Loucy (cell line): ENCODE measurements around the gene HS1BP3.

Experiments
- H2AFZ ChIP-seq: fragments of 200-600 bp; sonication (generic); 2 replicates; pipeline ENCODE4 v1.6.0; 2016; ENCODE audit warnings: antibody characterized with exemption, mild to moderate bottlenecking, low read length, moderate library complexity
- H3F3A ChIP-seq: fragments of 200-600 bp; 2 replicates; pipeline ENCODE4 v1.6.0; 2016; ENCODE audit warnings: antibody characterized with exemption, low read depth, mild to moderate bottlenecking
- H3K27me3 ChIP-seq: fragments of 200-600 bp; sonication (generic); 2 replicates; pipeline ENCODE4 v1.6.1; 2014; ENCODE audit warnings: low read length, mild to moderate bottlenecking; ENCODE audit not compliant: insufficient read depth, poor library complexity, severe bottlenecking
- H3K36me3 ChIP-seq: fragments of 200-600 bp; sonication (generic); 2 replicates; pipeline ENCODE4 v1.6.1; 2016; ENCODE audit warnings: low read length; ENCODE audit not compliant: insufficient read depth
- H3K4me1 ChIP-seq: fragments of 200-600 bp; sonication (generic); 2 replicates; pipeline ENCODE4 v1.5.1; 2014; ENCODE audit warnings: low read length, mild to moderate bottlenecking; ENCODE audit not compliant: insufficient read depth, poor library complexity, severe bottlenecking
- H3K4me2 ChIP-seq: fragments of 200-600 bp; sonication (generic); 2 replicates; pipeline ENCODE4 v1.6.0; 2014; ENCODE audit warnings: antibody characterized with exemption, low read length, low read depth, mild to moderate bottlenecking; ENCODE audit not compliant: poor library complexity, severe bottlenecking
- H3K4me3 ChIP-seq: fragments of 200-600 bp; sonication (generic); 2 replicates; pipeline ENCODE4 v1.5.1; 2014; ENCODE audit warnings: low read length, mild to moderate bottlenecking, mixed read lengths; ENCODE audit not compliant: poor library complexity, severe bottlenecking
- H3K79me2 ChIP-seq: fragments of 200-600 bp; sonication (generic); 2 replicates; pipeline ENCODE4 v1.6.1; 2014; ENCODE audit warnings: low read length; ENCODE audit not compliant: insufficient read depth
- H3K9ac ChIP-seq: fragments of 200-600 bp; sonication (generic); 2 replicates; pipeline ENCODE4 v1.6.0; 2014; ENCODE audit warnings: mild to moderate bottlenecking, low read depth, low read length, moderate library complexity; ENCODE audit not compliant: poor library complexity, severe bottlenecking
- H3K9me2 ChIP-seq: fragments of 200-600 bp; sonication (generic); replicated peaks from 2 replicates; pipeline ENCODE4 v1.6.1; 2016; ENCODE audit warnings: low read depth, low read length, mixed read lengths
- H3K9me3 ChIP-seq: fragments of 200-600 bp; sonication (generic); 2 replicates; pipeline ENCODE4 v1.6.1; 2014; ENCODE audit warnings: mild to moderate bottlenecking, antibody characterized with exemption, low read length, low read depth; ENCODE audit not compliant: insufficient read depth
- H4K20me1 ChIP-seq: fragments of 200-600 bp; sonication (generic); 2 replicates; pipeline ENCODE4 v1.6.0; 2014; ENCODE audit warnings: antibody characterized with exemption, low read length, mild to moderate bottlenecking; ENCODE audit not compliant: insufficient read depth, poor library complexity, severe bottlenecking
- CTCF ChIP-seq: fragments of 200-600 bp; sonication (generic); conservative IDR thresholded peaks from 2 replicates; pipeline ENCODE4 v1.5.1; 2014; ENCODE audit warnings: mild to moderate bottlenecking, antibody characterized with exemption, low read length
- EZH2phosphoT487 ChIP-seq: fragments of 200-600 bp; IDR thresholded peaks from 2 replicates; pipeline ENCODE4 v1.6.1; 2018; ENCODE audit warnings: antibody characterized with exemption, mild to moderate bottlenecking, moderate library complexity, borderline replicate concordance

The HS1BP3 gene

GRCh38 chr2:20608666-20609348, 42.1 kb downstream of the HS1BP3 start:
- Histone ChIP-seq H3K9me3 (no peaks in the 10 kb centered on the region), H3K9me2 (no peaks in the 10 kb centered on the region), H3K79me2 (no peaks in the 10 kb centered on the region), H3K4me1 (peaks cover 32% of the 10 kb centered on the region), H3K36me3 (no peaks in the 10 kb centered on the region), H3K9ac (peak overlapping the region; percentile 15), H3K27me3 (no peaks in the 10 kb centered on the region), H2AFZ (no peak overlapping the region), H4K20me1 (no peaks in the 10 kb centered on the region), H3K4me3 (no peak overlapping the region), H3K4me2 (no peak overlapping the region), H3F3A (no peaks in the 10 kb centered on the region)
- TF ChIP-seq CTCF, result no peak

- no peaks in the 10 kb centered on the region for H3F3A ChIP-seq
- H3K4me1 ChIP-seq, result peaks cover 23% of the 10 kb centered on the region
- H3K4me2 ChIP-seq, result no peak overlapping the region
- no peak overlapping the region for H2AFZ ChIP-seq
- TF ChIP-seq CTCF (no peak), EZH2phosphoT487 (no peak)
- H3K9me2 ChIP-seq, result no peaks in the 10 kb centered on the region
- H3K79me2 ChIP-seq, result no peaks in the 10 kb centered on the region
- H3K27me3 ChIP-seq, result no peaks in the 10 kb centered on the region
- H3K4me3 ChIP-seq, result no peak overlapping the region
- H3K9me3 ChIP-seq, result no peaks in the 10 kb centered on the region
- no peaks in the 10 kb centered on the region for H4K20me1 ChIP-seq
- no peaks in the 10 kb centered on the region for H3K36me3 ChIP-seq
- H3K9ac ChIP-seq, result no peak overlapping the region
Measured at GRCh38 chr2:20607446-20607845, 43.5 kb downstream of the HS1BP3 start.

- Histone ChIP-seq H3K4me3 (no peak overlapping the region), H3K9ac (no peak overlapping the region), H3F3A (no peaks in the 10 kb centered on the region), H3K4me2 (no peak overlapping the region), H4K20me1 (no peaks in the 10 kb centered on the region), H3K79me2 (no peaks in the 10 kb centered on the region), H3K9me3 (no peaks in the 10 kb centered on the region), H2AFZ (no peak overlapping the region), H3K4me1 (peaks cover 24% of the 10 kb centered on the region), H3K36me3 (no peaks in the 10 kb centered on the region), H3K27me3 (no peaks in the 10 kb centered on the region), H3K9me2 (no peaks in the 10 kb centered on the region)
- no peak for TF ChIP-seq EZH2phosphoT487
- no peak for TF ChIP-seq CTCF
Measured at GRCh38 chr2:20606198-20606597, 44.7 kb downstream of the HS1BP3 start.
